ENCODE data around the gene TAAR6.
"Not testable (repeated sequence)": the region's sequence is repeated elsewhere in the genome, so short reads cannot be mapped to it uniquely, and the experiment has no call there.

TAAR6 gene

GRCh38 chr6:132590362-132590761 lies 20.2 kb downstream of the TAAR6 start:
- DNase-seq (ENCODE audit: low read depth) = no peak

GRCh38 chr6:132592855-132593254 lies 22.7 kb downstream of the TAAR6 start:
- DNase-seq (ENCODE audit: low read depth) = no peak

DNA sequence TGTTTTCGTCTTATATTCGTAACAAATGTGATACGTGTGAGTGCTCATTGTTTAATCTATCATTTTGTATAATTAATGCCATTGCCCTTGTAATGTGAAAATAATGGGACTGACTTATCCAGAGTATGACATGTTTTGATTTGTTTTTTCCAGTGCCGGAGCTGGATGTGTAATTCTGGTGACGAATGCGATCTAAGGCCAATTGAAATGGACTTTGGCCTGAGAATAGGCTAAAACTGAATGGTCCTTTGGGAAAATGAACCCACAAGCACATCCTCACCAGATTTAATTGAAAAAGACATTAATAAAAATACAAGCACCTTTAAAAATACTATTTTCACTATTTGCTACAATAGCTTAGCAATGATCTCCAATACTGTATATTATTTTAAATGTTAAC lies 26.1 kb downstream of the TAAR6 start:
- DNase-seq (ENCODE audit: low read depth) = no peak

DNA sequence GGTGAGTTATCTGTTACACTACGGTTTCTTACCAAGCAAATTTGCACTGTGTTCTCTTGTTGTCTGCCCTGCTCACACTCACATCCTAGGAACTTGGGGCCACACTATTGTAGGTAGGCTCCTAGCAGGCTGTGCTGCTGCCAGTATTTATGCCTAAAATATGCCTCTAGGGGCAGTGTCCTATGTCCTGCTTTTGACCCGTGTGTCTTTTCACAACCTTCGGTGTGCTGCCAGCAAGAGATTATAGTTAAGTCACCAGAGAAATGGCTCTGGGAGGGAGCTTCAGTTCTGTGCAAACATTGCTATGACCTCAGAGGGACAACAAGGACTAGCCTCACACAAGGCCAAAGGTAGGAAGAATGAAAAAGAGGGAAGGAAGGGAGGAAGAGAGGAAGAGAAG lies 28.4 kb downstream of the TAAR6 start:
- DNase-seq (ENCODE audit: low read depth) = peak; percentile 1

DNA sequence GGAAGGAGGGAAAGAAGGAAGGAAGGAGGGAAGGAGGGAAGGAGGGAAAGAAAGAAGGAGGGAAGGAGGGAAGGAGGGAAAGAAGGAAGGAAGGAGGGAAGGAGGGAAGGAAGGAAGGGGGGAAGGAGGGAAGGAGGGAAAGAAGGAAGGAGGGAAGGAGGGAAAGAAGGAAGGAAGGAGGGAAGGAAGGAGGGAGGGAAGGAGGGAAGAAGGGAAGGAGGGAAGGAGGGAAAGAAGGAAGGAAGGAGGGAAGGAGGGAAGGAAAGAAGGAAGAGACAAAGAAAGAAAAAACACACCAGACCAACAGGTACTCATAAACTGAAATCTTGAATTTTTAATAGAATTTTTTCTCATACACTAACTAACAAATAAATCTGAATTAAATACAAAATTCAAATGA lies 30.8 kb downstream of the TAAR6 start:
- DNase-seq (ENCODE audit: low read depth) = not testable (repeated sequence)

DNA sequence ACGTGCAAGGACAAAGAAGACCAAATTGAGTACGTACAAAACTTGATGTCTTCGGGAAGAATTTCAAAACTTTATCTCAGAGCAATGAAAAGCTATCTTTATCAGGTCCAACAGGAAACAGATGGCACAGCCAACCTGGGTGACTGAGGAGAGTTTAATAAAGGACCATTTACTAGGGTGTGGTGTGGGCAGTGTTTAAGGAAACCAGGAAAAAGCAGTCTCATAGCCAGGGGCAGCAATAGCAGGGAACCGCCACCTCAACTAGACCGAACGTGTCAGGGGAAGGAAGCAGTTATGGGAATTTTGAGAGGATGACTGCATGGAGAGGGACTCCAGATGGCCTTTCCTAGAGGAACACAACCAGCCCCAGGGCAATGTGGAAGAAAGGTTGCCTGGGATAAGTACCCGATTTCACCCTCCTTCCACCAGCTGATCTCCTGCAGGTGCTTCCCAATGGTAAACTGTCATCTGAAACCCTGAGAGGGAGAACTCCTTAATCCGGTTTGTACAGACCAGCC lies 34.6 kb downstream of the TAAR6 start:
- no peak for DNase-seq (ENCODE audit: low read depth)

DNA sequence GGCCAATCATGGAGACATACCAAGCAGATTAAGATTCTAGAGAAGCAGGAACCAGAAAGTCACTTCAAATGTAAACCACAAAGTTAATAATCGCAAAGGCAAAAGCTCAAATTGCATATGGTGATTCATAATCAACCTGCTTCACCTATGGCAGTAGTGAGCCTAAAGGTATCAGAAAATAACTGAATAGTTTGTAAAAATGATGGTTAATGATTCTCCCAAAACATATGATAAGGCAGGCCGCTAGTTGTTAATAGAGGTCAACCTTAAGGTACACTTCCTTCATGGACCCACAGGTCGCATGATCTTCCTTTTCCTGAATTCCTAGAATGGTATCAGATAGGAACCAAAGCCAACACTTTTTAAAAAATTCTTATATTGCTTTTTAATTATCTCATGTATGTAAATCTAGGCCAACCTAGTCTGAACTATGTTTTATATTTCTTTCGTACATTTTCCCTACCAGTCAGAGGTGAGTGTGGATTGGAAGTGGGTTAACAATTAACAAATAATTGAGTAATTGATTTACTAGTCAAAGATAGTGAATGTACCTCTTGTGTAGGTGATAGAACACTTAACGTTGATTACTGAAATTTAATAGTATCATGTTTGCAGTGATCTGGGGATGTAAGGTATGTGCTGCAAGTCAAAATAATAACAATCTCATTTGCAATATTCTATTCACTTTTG lies 37.6 kb downstream of the TAAR6 start:
- no peak for DNase-seq (ENCODE audit: low read depth)

- DNase-seq (ENCODE audit: low read depth) = no peak
Measured at GRCh38 chr6:132611616-132612015, 41.5 kb downstream of the TAAR6 start.

GRCh38 chr6:132612449-132613108 lies 42.5 kb downstream of the TAAR6 start:
- DNase-seq (ENCODE audit: low read depth) = no peak

- DNase-seq (ENCODE audit: low read depth) = no peak
Measured at GRCh38 chr6:132614554-132614953, 44.4 kb downstream of the TAAR6 start.

DNA sequence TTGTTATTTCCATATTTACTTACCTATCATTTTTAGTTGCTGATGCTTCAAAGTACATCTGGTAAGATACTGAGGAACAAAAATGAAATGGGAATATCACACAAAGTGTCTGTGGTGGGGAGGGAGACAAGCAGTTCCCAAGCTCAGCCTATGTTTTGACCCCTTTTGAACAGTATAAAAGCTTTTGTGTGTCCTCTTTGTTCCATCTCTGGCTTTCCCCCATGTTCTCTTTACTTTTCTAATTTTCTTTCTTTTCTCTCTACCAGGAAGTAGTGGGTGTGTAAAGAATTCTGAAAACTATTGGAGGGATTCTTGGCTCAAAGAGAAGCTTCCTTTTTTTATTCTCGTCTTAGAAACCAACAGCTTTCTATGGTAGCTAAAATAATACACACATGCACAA lies 46.6 kb downstream of the TAAR6 start:
- no peak for DNase-seq (ENCODE audit: low read depth)

All from iris pigment epithelial cell (primary cell).